Naive thymus-derived CD4-positive, alpha-beta T cell (primary cell): ENCODE results near the gene DCTN3. TPM values are rescaled to one million over a fixed set of nuclear protein-coding genes. Genes with fewer than 3 reads are reported as not detected.

Experiments used
- ATAC-seq: fragments of 150-1000 bp; cut with Tn5 transposase; 2 replicates; pipeline ENCODE4 v1.10.0; 2021; ENCODE audit warnings: mild to moderate bottlenecking, moderate library complexity
- CTCF ChIA-PET: fragments of 350-600 bp; sonication (Branson Sonifier 250); formaldehyde crosslinking; loops from one replicate; lab custom pipeline; 2021; ENCODE audit warnings: antibody characterized with exemption; lab: Charles Lee
- POLR2A ChIA-PET: fragments of 350-600 bp; sonication (Branson Sonifier 250); formaldehyde crosslinking; loops from one replicate; lab custom pipeline; 2021; ENCODE audit warnings: antibody characterized with exemption, inconsistent platforms; lab: Charles Lee
- DNase-seq, 9 donors: peaks; one replicate each; pipeline versions ENCODE4 v3.0.0 to v3.0.0-alpha.2; 2020 to 2022; ENCODE audit warnings: mixed read lengths in 1 of 9
- H3K27ac ChIP-seq: one replicate; pipeline ENCODE4 v1.7.0; 2013; ENCODE audit warnings: mild to moderate bottlenecking, low read depth, low read length, moderate library complexity
- H3K27me3 ChIP-seq, 2 donors: one replicate each; pipeline ENCODE4 v1.7.0; 2013; ENCODE audit warnings: low read length in 2 of 2, mild to moderate bottlenecking in 2 of 2, moderate library complexity in 2 of 2; ENCODE audit not compliant: control insufficient read depth in 2 of 2, insufficient read depth in 2 of 2
- H3K36me3 ChIP-seq, 3 experiments: 1 replicate in 2 of 3; 2 replicates in 1 of 3; pipeline ENCODE4 v1.7.0; 2013; ENCODE audit warnings: low read length in 3 of 3, mild to moderate bottlenecking in 3 of 3, moderate library complexity in 1 of 3; ENCODE audit not compliant: insufficient read depth in 3 of 3, control insufficient read depth in 2 of 3
- H3K4me1 ChIP-seq, 2 donors: one replicate each; pipeline ENCODE4 v1.7.0; 2013; ENCODE audit warnings: low read length in 2 of 2, mild to moderate bottlenecking in 2 of 2, moderate library complexity in 1 of 2; ENCODE audit not compliant: control insufficient read depth in 2 of 2, insufficient read depth in 2 of 2
- H3K4me3 ChIP-seq: 2 replicates; pipeline ENCODE4 v1.7.0; 2013; ENCODE audit warnings: mild to moderate bottlenecking, low read length
- H3K9me3 ChIP-seq, 3 experiments: 1 replicate in 2 of 3; 2 replicates in 1 of 3; pipeline ENCODE4 v1.7.0; 2013; ENCODE audit warnings: low read length in 3 of 3; ENCODE audit not compliant: control insufficient read depth in 2 of 3
- H3K27ac Mint-ChIP-seq, 9 donors: one replicate each; pipeline ENCODE4 v1.8.0; 2020 to 2022; ENCODE audit warnings: mixed read lengths in 9 of 9, mild to moderate bottlenecking in 8 of 9, moderate library complexity in 5 of 9, inconsistent platforms in 2 of 9
- H3K27me3 Mint-ChIP-seq, 5 donors: one replicate each; pipeline ENCODE4 v1.8.0; 2021 to 2022; ENCODE audit warnings: mixed read lengths in 5 of 5, mild to moderate bottlenecking in 1 of 5
- H3K36me3 Mint-ChIP-seq, 5 donors: one replicate each; pipeline ENCODE4 v1.8.0; 2020 to 2022; ENCODE audit warnings: mixed read lengths in 5 of 5, mild to moderate bottlenecking in 3 of 5, inconsistent platforms in 1 of 5
- H3K4me1 Mint-ChIP-seq, 7 donors: one replicate each; pipeline ENCODE4 v1.8.0; 2020 to 2022; ENCODE audit warnings: mixed read lengths in 7 of 7, mild to moderate bottlenecking in 3 of 7, inconsistent platforms in 1 of 7
- H3K4me3 Mint-ChIP-seq, 10 donors: one replicate each; pipeline ENCODE4 v1.8.0; 2020 to 2022; ENCODE audit warnings: mild to moderate bottlenecking in 10 of 10, mixed read lengths in 10 of 10, moderate library complexity in 6 of 10, inconsistent platforms in 2 of 10
- H3K9me3 Mint-ChIP-seq, 11 donors: one replicate each; pipeline ENCODE4 v1.8.0; 2020 to 2022; ENCODE audit warnings: mixed read lengths in 11 of 11, mild to moderate bottlenecking in 4 of 11, inconsistent platforms in 1 of 11, moderate library complexity in 1 of 11
- intact Hi-C, 2 donors: fragments of 100-400 bp; cut with micrococcal nuclease; formaldehyde crosslinking; loops; one replicate each; pipeline ENCODE4 v1.15.1; 2023
- polyA plus RNA-seq, 2 donors: library from polyadenylated mRNA; unstranded; fragments of 300-500 nt; fragmentation: Illumina TruSeq; gene quantifications; one replicate each; pipeline ENCODE4 v1.2.3, GENCODE V29; 2021
- total RNA-seq, 6 experiments: library from RNA in 5 of 6; stranded (reverse) in 5 of 6; gene quantifications; 1 replicate in 5 of 6; 2 replicates in 1 of 6; pipeline ENCODE4 v1.2.3 and lab custom pipeline; 2021 to 2026

The DCTN3 gene
- total RNA-seq (100 to 1,000 TPM in 1 of 5 experiments, 10 to 100 TPM in 4; 55.6 to 110 (median 73.0) TPM), polyA plus RNA-seq (100 to 1,000 TPM; 125 to 129 TPM), total RNA-seq (lab: John Stamatoyannopoulos, UW) (17.4 reads per million, percentile 47 among the genes with 10 or more reads in this experiment)

GRCh38 chr9:34620061-34620994 is at the start of gene DCTN3:
Gene DCTN3, minus strand, starts transcription at chr9:34620495. Its CDS starts 31 bp downstream, at chr9:34620464.
- Histone ChIP-seq H3K4me3 (peak within 1 kb of the TSS; percentile 86), H3K36me3 (peaks cover 0 to 35% (median 0%) of the 10 kb centered on the region in 3 experiments), H3K9me3 (no peaks in the 10 kb centered on the region), H3K27ac (peak within 1 kb of the TSS; percentile 74), H3K27me3 (peaks cover 3 to 31% of the 10 kb centered on the region in 2 donors), H3K4me1 (peaks cover 12 to 30% of the 10 kb centered on the region in 2 donors)
- intact Hi-C loops = loop anchor here (1.0 kb wide), 4 partner anchors 8 to 97 kb away; partner anchors contain the start of genes RPP25L (in 2 of the 2), GALT (in 1 of the 2) and SIGMAR1 (in 1 of the 2)
- peaks cover 7 to 22% (median 11%) of the 10 kb centered on the region in 5 donors for H3K36me3 Mint-ChIP-seq
- H3K4me1 Mint-ChIP-seq = peaks cover 23 to 39% (median 32%) of the 10 kb centered on the region in 7 donors
- H3K27me3 Mint-ChIP-seq = peaks cover 18 to 41% (median 27%) of the 10 kb centered on the region in 5 donors
- ATAC-seq = peak; percentile 98
- H3K9me3 Mint-ChIP-seq = peaks cover 0 to 2% (median 0%) of the 10 kb centered on the region in 11 donors
- peak; percentile 61 to 94 (median 91) for DNase-seq
- ChIA-PET CTCF (interaction anchor here (0.6 to 4.3 kb wide), 8 partner anchors 9 to 856 kb away, joined by 3 to 33 read pairs (median 4); partner anchors contain the start of gene RPP25L), POLR2A (interaction anchor here (0.6 to 7.3 kb wide), 11 partner anchors 9 to 244 kb away, joined by 3 to 99 read pairs (median 5); partner anchors contain the start of genes GALT, RPP25L and SIGMAR1)
- H3K27ac Mint-ChIP-seq = peak within 1 kb of the TSS; percentile 65 to 97 (median 88)
- peak within 1 kb of the TSS; percentile 88 to 98 (median 94) for H3K4me3 Mint-ChIP-seq

GRCh38 chr9:34665381-34666250 is 45.3 kb upstream of the DCTN3 start:
- peaks cover 0 to 44% (median 25%) of the 10 kb centered on the region in 5 donors for H3K36me3 Mint-ChIP-seq
- peak overlapping the region; percentile 86 to 98 (median 97) for H3K27ac Mint-ChIP-seq
- Histone ChIP-seq H3K27ac (peak overlapping the region; percentile 98), H3K4me3 (peak overlapping the region; percentile 99), H3K36me3 (peaks cover 0 to 10% (median 0%) of the 10 kb centered on the region in 3 experiments), H3K9me3 (peaks cover 0 to 13% (median 0%) of the 10 kb centered on the region in 3 experiments), H3K4me1 (peaks cover 33 to 40% of the 10 kb centered on the region in 2 donors), H3K27me3 (no peaks in the 10 kb centered on the region)
- ATAC-seq = peak; percentile 90
- H3K27me3 Mint-ChIP-seq = no peaks in the 10 kb centered on the region
- peak; percentile 74 to 90 (median 84) for DNase-seq
- ChIA-PET CTCF (interaction anchor here (1.0 to 6.0 kb wide), 8 partner anchors 10 to 54 kb away, joined by 4 to 50 read pairs (median 7); partner anchors contain the start of genes GALT and SIGMAR1), POLR2A (interaction anchor here (0.8 to 6.8 kb wide), 6 partner anchors 17 to 288 kb away, joined by 3 to 79 read pairs (median 10); partner anchors contain the start of genes GALT and SIGMAR1)
- intact Hi-C loops = loop anchor here (1.0 to 10.0 kb wide), 23 partner anchors 19 to 1501 kb away; partner anchors contain the start of genes CREB3 (in 2 of the 2), DNAI1 (in 2 of the 2), DNAJB5 (in 2 of the 2) and FAM219A (in 2 of the 2)
- H3K9me3 Mint-ChIP-seq = peaks cover 0 to 20% (median 10%) of the 10 kb centered on the region in 11 donors
- peaks cover 37 to 58% (median 50%) of the 10 kb centered on the region in 7 donors for H3K4me1 Mint-ChIP-seq
- peak overlapping the region; percentile 89 to 97 (median 94) for H3K4me3 Mint-ChIP-seq

- Mint-ChIP-seq H3K27ac (peak overlapping the region; percentile 86 to 98 (median 97)), H3K4me1 (peaks cover 37 to 61% (median 50%) of the 10 kb centered on the region in 7 donors), H3K4me3 (peak overlapping the region; percentile 89 to 97 (median 94)), H3K36me3 (peaks cover 0 to 45% (median 24%) of the 10 kb centered on the region in 5 donors), H3K9me3 (peaks cover 0 to 14% (median 8%) of the 10 kb centered on the region in 11 donors), H3K27me3 (no peaks in the 10 kb centered on the region)
- Histone ChIP-seq H3K9me3 (peaks cover 0 to 8% (median 0%) of the 10 kb centered on the region in 3 experiments), H3K4me1 (peaks cover 33 to 40% of the 10 kb centered on the region in 2 donors), H3K4me3 (peak overlapping the region; percentile 62), H3K27ac (peak overlapping the region; percentile 74), H3K36me3 (peaks cover 0 to 16% (median 0%) of the 10 kb centered on the region in 3 experiments), H3K27me3 (no peaks in the 10 kb centered on the region)
- intact Hi-C loops = loop anchor here (1.0 to 10.0 kb wide), 21 partner anchors 19 to 1500 kb away; partner anchors contain the start of genes CREB3 (in 2 of the 2), DNAI1 (in 2 of the 2), DNAJB5 (in 2 of the 2) and FAM219A (in 2 of the 2)
- CTCF ChIA-PET = interaction anchor here (1.0 to 6.0 kb wide), 7 partner anchors 9 to 54 kb away, joined by 4 to 50 read pairs (median 9); partner anchors contain the start of genes GALT and SIGMAR1
- DNase-seq = no peak
- POLR2A ChIA-PET = interaction anchor here (0.8 to 6.8 kb wide), 7 partner anchors 17 to 287 kb away, joined by 3 to 79 read pairs (median 4); partner anchors contain the start of genes GALT, RPP25L and SIGMAR1
- ATAC-seq = peak; percentile 2
Observed at GRCh38 chr9:34665067-34665380, 44.7 kb upstream of the DCTN3 start.

GRCh38 chr9:34664281-34665066 is 44.2 kb upstream of the DCTN3 start:
- peak overlapping the region; percentile 74 for H3K27ac ChIP-seq
- DNase-seq = peak; percentile 54 to 72 (median 61)
- H3K27me3 ChIP-seq = no peaks in the 10 kb centered on the region
- ATAC-seq = peak; percentile 49
- Mint-ChIP-seq H3K9me3 (peaks cover 0 to 9% (median 4%) of the 10 kb centered on the region in 11 donors), H3K4me3 (peak overlapping the region; percentile 89 to 97 (median 94)), H3K27ac (peak overlapping the region; percentile 86 to 98 (median 97)), H3K27me3 (no peaks in the 10 kb centered on the region), H3K36me3 (peaks cover 0 to 42% (median 19%) of the 10 kb centered on the region in 5 donors), H3K4me1 (peaks cover 37 to 61% (median 50%) of the 10 kb centered on the region in 7 donors)
- ChIA-PET POLR2A (interaction anchor here (0.8 to 6.8 kb wide), 9 partner anchors 16 to 287 kb away, joined by 3 to 79 read pairs (median 3); partner anchors contain the start of genes GALT, RPP25L and SIGMAR1), CTCF (interaction anchor here (0.6 to 6.0 kb wide), 10 partner anchors 8 to 53 kb away, joined by 4 to 50 read pairs (median 6); partner anchors contain the start of genes GALT and SIGMAR1)
- intact Hi-C loops = loop anchor here (1.0 to 10.0 kb wide), 23 partner anchors 18 to 1500 kb away; partner anchors contain the start of genes CREB3 (in 2 of the 2), DNAI1 (in 2 of the 2), DNAJB5 (in 2 of the 2) and FAM219A (in 2 of the 2)
- H3K4me3 ChIP-seq = peak overlapping the region; percentile 62
- H3K9me3 ChIP-seq = peaks cover 0 to 4% (median 0%) of the 10 kb centered on the region in 3 experiments
- H3K36me3 ChIP-seq = peaks cover 0 to 18% (median 0%) of the 10 kb centered on the region in 3 experiments
- H3K4me1 ChIP-seq = peaks cover 33 to 40% of the 10 kb centered on the region in 2 donors
